Hepatocyte (in vitro differentiated cells): Measurements from ENCODE around the gene MAP3K5. TPM values are rescaled to one million over a fixed set of nuclear protein-coding genes. Genes with fewer than 3 reads are reported as not detected.
"Not testable (repeated sequence)": the region's sequence is repeated elsewhere in the genome, so short reads cannot be mapped to it uniquely, and the experiment has no call there.

Experiments used
- DNase-seq: peaks from one replicate; pipeline ENCODE4 v3.0.0-alpha.2; 2016; ENCODE audit warnings: low spot score
- H2AFZ ChIP-seq: fragments of 200-600 bp; sonication (generic); 2 replicates; pipeline ENCODE4 v1.6.0; 2016; ENCODE audit warnings: antibody characterized with exemption, mild to moderate bottlenecking
- H3K27ac ChIP-seq: fragments of 200-600 bp; sonication (generic); 2 replicates; pipeline ENCODE4 v1.5.1; 2016; ENCODE audit warnings: mild to moderate bottlenecking
- H3K27me3 ChIP-seq: fragments of 200-600 bp; sonication (generic); 2 replicates; pipeline ENCODE4 v1.6.1; 2016
- H3K36me3 ChIP-seq: fragments of 200-600 bp; sonication (generic); replicated peaks from 2 replicates; pipeline ENCODE4 v1.5.1; 2016; ENCODE audit warnings: low read depth; ENCODE audit not compliant: insufficient read depth
- H3K4me1 ChIP-seq: fragments of 200-600 bp; sonication (generic); 2 replicates; pipeline ENCODE4 v1.5.1; 2016; ENCODE audit warnings: mild to moderate bottlenecking, moderate library complexity; ENCODE audit not compliant: insufficient read depth
- H3K4me2 ChIP-seq: fragments of 200-600 bp; sonication (generic); 2 replicates; pipeline ENCODE4 v1.6.0; 2016
- H3K4me3 ChIP-seq: fragments of 200-600 bp; sonication (generic); 2 replicates; pipeline ENCODE4 v1.5.1; 2016; ENCODE audit warnings: mild to moderate bottlenecking
- H3K79me2 ChIP-seq: fragments of 200-600 bp; sonication (generic); 2 replicates; pipeline ENCODE4 v1.6.0; 2017; ENCODE audit warnings: mild to moderate bottlenecking
- H3K9me2 ChIP-seq: fragments of 200-600 bp; sonication (generic); replicated peaks from 2 replicates; pipeline ENCODE4 v1.6.0; 2017; ENCODE audit warnings: mild to moderate bottlenecking; ENCODE audit not compliant: insufficient read depth
- H3K9me3 ChIP-seq: fragments of 200-600 bp; sonication (generic); 2 replicates; pipeline ENCODE4 v1.5.1; 2016; ENCODE audit warnings: low read depth, mild to moderate bottlenecking
- H4K20me1 ChIP-seq: fragments of 200-600 bp; sonication (generic); 2 replicates; pipeline ENCODE4 v1.6.0; 2016; ENCODE audit warnings: mild to moderate bottlenecking; ENCODE audit not compliant: insufficient read depth, poor library complexity, severe bottlenecking
- CTCF ChIP-seq: fragments of 200-600 bp; sonication (generic); IDR thresholded peaks from 2 replicates; pipeline ENCODE4 v1.5.1; 2016; ENCODE audit warnings: antibody characterized with exemption, mild to moderate bottlenecking; ENCODE audit not compliant: poor library complexity
- EZH2 ChIP-seq: fragments of 200-600 bp; sonication (generic); IDR thresholded peaks from 2 replicates; pipeline ENCODE4 v1.6.1; 2016; ENCODE audit warnings: antibody characterized with exemption, mild to moderate bottlenecking, borderline replicate concordance
- EZH2phosphoT487 ChIP-seq: fragments of 200-600 bp; sonication (generic); IDR thresholded peaks from one replicate; pipeline ENCODE4 v1.6.1; 2018; ENCODE audit warnings: antibody characterized with exemption, mild to moderate bottlenecking, low read depth, moderate library complexity; ENCODE audit not compliant: unreplicated experiment, severe bottlenecking
- WGBS: methylation state at CpG from one replicate; pipeline ENCODE4 v1.1.6; 2016; ENCODE audit warnings: low lambda C conversion rate; ENCODE audit errors: missing lambda C conversion rate; 5-methylcytosine and 5-hydroxymethylcytosine counted together
- polyA plus RNA-seq: library from polyadenylated mRNA; unstranded; fragments of >200 nt; fragmentation: Nextera tagmentation; extraction: Ambion mirVana; gene quantifications from 2 replicates; pipeline ENCODE4 v1.2.1, GENCODE V29; 2016
- total RNA-seq: library from RNA; depleted of rRNA; stranded (reverse); fragments of >200 nt; gene quantifications from 2 replicates; pipeline ENCODE4 v1.2.3, GENCODE V29; 2014

The MAP3K5 gene
- total and polyA plus RNA-seq, 2 experiments from 2014 or later, result 2.2 to 5.9 TPM

GRCh38 chr6:136719280-136720044 lies 72.8 kb downstream of the MAP3K5 start:
- no peak for DNase-seq
- H3K36me3 ChIP-seq, result no peaks in the 10 kb centered on the region
- WGBS, result 93% methylated on average over 2 of the region's 2 CpGs
- H3K4me2 ChIP-seq, result no peak overlapping the region
- H3K4me3 ChIP-seq, result no peak overlapping the region
- no peaks in the 10 kb centered on the region for H3K9me2 ChIP-seq
- H2AFZ ChIP-seq, result no peak overlapping the region
- H3K27me3 ChIP-seq, result no peaks in the 10 kb centered on the region
- H3K4me1 ChIP-seq, result no peaks in the 10 kb centered on the region
- no peak overlapping the region for H3K27ac ChIP-seq
- TF ChIP-seq EZH2phosphoT487 (no peak), EZH2 (no peak), CTCF (no peak)
- H3K79me2 ChIP-seq, result no peaks in the 10 kb centered on the region
- no peaks in the 10 kb centered on the region for H4K20me1 ChIP-seq
- no peaks in the 10 kb centered on the region for H3K9me3 ChIP-seq

GRCh38 chr6:136718476-136718875 lies 73.8 kb downstream of the MAP3K5 start:
- H3K27me3 ChIP-seq, result no peaks in the 10 kb centered on the region
- no peaks in the 10 kb centered on the region for H3K79me2 ChIP-seq
- TF ChIP-seq EZH2 (no peak), CTCF (no peak), EZH2phosphoT487 (no peak)
- no peaks in the 10 kb centered on the region for H3K9me2 ChIP-seq
- no peak overlapping the region for H3K27ac ChIP-seq
- H3K4me3 ChIP-seq, result no peak overlapping the region
- no peaks in the 10 kb centered on the region for H3K36me3 ChIP-seq
- H3K4me2 ChIP-seq, result no peak overlapping the region
- DNase-seq, result no peak
- 72% methylated on average over 1 of the region's 1 CpG for WGBS
- no peaks in the 10 kb centered on the region for H3K9me3 ChIP-seq
- no peaks in the 10 kb centered on the region for H3K4me1 ChIP-seq
- H2AFZ ChIP-seq, result no peak overlapping the region
- no peaks in the 10 kb centered on the region for H4K20me1 ChIP-seq

- TF ChIP-seq EZH2 (no peak), EZH2phosphoT487 (no peak)
- Histone ChIP-seq H4K20me1 (no peaks in the 10 kb centered on the region), H3K79me2 (no peaks in the 10 kb centered on the region), H3K9me3 (no peaks in the 10 kb centered on the region), H3K36me3 (no peaks in the 10 kb centered on the region), H3K4me2 (no peak overlapping the region), H3K4me3 (no peak overlapping the region), H3K27me3 (no peaks in the 10 kb centered on the region), H3K4me1 (no peaks in the 10 kb centered on the region), H3K9me2 (no peaks in the 10 kb centered on the region), H3K27ac (no peak overlapping the region), H2AFZ (no peak overlapping the region)
- 76% methylated on average over 1 of the region's 1 CpG for WGBS
- DNase-seq, result no peak
Measured at GRCh38 chr6:136717716-136717990, 74.6 kb downstream of the MAP3K5 start.

GRCh38 chr6:136716917-136717715 lies 75.2 kb downstream of the MAP3K5 start:
- no peaks in the 10 kb centered on the region for H3K4me1 ChIP-seq
- H3K36me3 ChIP-seq, result no peaks in the 10 kb centered on the region
- no peaks in the 10 kb centered on the region for H3K27me3 ChIP-seq
- H3K27ac ChIP-seq, result no peak overlapping the region
- DNase-seq, result no peak
- TF ChIP-seq CTCF (no peak), EZH2phosphoT487 (no peak), EZH2 (no peak)
- no peaks in the 10 kb centered on the region for H3K9me3 ChIP-seq
- H3K79me2 ChIP-seq, result no peaks in the 10 kb centered on the region
- WGBS, result 88% methylated on average over 4 of the region's 4 CpGs
- H3K4me3 ChIP-seq, result no peak overlapping the region
- H3K9me2 ChIP-seq, result no peaks in the 10 kb centered on the region
- H2AFZ ChIP-seq, result no peak overlapping the region
- no peak overlapping the region for H3K4me2 ChIP-seq
- H4K20me1 ChIP-seq, result no peaks in the 10 kb centered on the region

GRCh38 chr6:136712642-136713041 lies 79.6 kb downstream of the MAP3K5 start:
- 91% methylated on average over 4 of the region's 4 CpGs for WGBS
- not testable (repeated sequence) for H3K4me1 ChIP-seq

More at GRCh38 chr6:136712642-136713041, 79.6 kb downstream of the MAP3K5 start:
- not testable (repeated sequence) for DNase-seq, H3K36me3 ChIP-seq, H2AFZ ChIP-seq, H3K9me3 ChIP-seq, H3K4me3 ChIP-seq, H3K79me2 ChIP-seq, H4K20me1 ChIP-seq, H3K9me2 ChIP-seq, H3K27ac ChIP-seq, H3K4me2 ChIP-seq, H3K27me3 ChIP-seq
